ENCODE results near the gene SLC6A7.

Gene SLC6A7

DNA sequence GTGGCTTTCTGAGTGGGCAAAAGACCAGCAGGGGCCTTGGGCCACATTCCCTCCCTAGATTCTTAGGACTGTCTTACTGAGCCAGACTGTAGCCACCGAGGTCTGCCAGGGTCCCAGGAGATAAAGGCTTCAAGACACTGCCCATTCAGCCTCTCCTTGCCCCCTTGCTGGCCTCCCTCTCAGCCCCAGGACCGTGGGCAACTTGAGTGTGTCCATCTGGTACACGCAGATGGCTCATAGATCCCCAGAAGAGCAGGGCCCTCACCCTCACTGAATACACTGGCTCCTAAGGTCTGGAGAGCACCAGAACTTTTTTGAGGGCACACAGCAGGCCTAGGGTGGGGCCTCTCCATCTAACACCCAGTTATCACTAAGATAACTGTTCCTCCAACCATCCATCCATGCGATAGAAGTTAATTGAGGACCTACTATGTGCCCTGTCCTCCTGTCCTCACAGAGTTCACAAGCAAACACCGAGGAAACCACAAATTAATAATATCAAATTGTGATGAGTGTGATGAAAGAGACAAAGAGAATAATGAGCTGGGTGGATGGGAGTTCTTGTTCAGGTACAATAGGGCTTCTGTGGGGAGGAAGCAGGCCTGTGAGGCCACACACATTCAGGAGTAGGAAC lies 29.3 kb upstream of the SLC6A7 start:
- DNase-seq (ENCODE audit: low read depth): no peak
- TF ChIP-seq, protein P1, sequence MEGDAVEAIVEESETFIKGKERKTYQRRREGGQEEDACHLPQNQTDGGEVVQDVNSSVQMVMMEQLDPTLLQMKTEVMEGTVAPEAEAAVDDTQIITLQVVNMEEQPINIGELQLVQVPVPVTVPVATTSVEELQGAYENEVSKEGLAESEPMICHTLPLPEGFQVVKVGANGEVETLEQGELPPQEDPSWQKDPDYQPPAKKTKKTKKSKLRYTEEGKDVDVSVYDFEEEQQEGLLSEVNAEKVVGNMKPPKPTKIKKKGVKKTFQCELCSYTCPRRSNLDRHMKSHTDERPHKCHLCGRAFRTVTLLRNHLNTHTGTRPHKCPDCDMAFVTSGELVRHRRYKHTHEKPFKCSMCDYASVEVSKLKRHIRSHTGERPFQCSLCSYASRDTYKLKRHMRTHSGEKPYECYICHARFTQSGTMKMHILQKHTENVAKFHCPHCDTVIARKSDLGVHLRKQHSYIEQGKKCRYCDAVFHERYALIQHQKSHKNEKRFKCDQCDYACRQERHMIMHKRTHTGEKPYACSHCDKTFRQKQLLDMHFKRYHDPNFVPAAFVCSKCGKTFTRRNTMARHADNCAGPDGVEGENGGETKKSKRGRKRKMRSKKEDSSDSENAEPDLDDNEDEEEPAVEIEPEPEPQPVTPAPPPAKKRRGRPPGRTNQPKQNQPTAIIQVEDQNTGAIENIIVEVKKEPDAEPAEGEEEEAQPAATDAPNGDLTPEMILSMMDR (IDR thresholded peaks at IDR 0.05; ENCODE audit: insufficient read depth, low read depth, low read length, missing control alignments): no peak
- no peak overlapping the region for H3K4me3 ChIP-seq (ENCODE audit: low read length)

DNA sequence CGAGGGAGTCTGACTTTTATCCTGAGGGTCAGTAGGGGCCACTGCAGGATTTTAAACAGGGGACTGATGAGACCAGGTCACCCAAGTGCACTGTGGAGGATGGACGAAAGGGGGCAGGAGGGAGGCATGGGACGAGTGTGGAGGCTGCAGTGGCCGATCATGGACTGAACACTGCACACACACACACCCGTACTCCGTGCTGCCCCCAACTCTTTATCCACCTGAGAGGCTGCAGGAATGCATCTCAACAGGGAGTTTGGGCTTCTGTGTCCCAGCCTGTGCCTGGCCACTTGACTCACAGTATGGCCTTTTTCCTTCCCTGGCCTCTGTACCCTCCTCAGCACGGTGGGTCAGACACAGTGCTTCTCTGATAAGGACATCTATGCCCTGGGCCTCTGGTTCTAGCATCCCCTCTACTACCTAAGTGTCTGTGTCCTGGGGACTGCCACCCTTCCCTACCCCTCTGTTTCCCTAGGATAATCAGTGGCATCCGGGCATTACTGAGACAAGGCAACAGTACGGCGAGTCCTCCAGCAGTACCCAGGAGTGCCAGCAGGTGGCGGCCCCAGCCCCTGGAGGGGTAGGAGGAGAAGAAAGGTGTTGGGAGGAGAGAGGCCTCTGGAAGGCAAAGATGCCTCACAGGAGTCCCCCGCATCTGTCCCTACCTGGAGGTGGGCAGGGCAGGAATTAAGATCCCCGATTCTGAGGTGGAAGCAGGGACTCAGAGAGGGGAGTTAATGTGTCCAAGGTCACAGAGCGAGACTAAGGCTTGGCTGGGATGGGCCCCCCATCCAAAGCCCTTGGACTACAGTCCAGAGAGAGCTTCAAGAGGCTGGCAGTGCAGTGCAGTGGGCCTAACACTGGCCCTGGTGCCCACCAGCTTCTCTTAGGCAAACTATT lies 28.4 kb upstream of the SLC6A7 start:
- TF ChIP-seq, protein P1 (IDR thresholded peaks at IDR 0.05; ENCODE audit: insufficient read depth, low read depth, low read length, missing control alignments): peak; percentile 98
- DNase-seq (ENCODE audit: low read depth): peak; percentile 74
- H3K4me3 ChIP-seq (ENCODE audit: low read length): no peak overlapping the region

DNA sequence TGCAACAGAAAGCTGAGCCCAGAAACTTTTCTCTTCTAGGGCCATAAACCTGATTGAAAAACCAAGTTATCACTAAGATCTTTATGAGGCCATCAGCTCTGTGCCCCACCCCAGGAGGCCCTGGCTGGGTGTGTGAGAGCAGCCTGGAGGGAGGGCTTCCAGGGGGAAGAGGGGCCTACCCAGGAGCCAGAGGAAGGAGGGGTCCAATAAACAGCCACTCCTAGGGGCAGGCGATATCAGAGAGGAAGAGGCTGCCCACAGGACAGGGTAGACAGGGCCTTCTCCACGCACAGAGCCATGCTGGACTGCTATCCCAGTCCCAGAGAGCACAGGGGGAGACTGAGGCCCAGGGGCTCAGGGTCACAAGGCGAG lies 27.7 kb upstream of the SLC6A7 start:
- TF ChIP-seq, protein P1 (IDR thresholded peaks at IDR 0.05; ENCODE audit: insufficient read depth, low read depth, low read length, missing control alignments): no peak
- no peak overlapping the region for H3K4me3 ChIP-seq (ENCODE audit: low read length)
- no peak for DNase-seq (ENCODE audit: low read depth)

DNA sequence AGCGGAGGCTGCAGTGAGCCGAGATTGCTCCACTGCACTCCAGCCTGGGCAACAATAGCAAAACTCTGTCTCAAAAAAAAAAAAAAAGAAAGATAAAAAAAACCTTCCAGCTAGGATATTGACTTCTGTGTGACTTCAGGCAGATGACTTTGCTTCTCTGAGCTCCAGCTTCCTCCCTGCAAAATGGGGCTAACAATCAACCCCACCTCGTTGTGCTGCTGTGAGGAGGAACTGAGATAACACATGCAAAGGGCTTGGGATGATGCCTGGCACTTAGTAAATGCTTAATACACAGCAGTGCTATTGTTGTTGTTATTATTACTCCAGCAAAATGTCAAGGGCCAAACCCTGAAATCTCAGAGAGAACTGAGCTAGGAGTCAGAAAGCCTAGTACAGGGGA lies 26.8 kb upstream of the SLC6A7 start:
- H3K4me3 ChIP-seq (ENCODE audit: low read length): no peak overlapping the region
- TF ChIP-seq, protein P1 (IDR thresholded peaks at IDR 0.05; ENCODE audit: insufficient read depth, low read depth, low read length, missing control alignments): no peak

DNA sequence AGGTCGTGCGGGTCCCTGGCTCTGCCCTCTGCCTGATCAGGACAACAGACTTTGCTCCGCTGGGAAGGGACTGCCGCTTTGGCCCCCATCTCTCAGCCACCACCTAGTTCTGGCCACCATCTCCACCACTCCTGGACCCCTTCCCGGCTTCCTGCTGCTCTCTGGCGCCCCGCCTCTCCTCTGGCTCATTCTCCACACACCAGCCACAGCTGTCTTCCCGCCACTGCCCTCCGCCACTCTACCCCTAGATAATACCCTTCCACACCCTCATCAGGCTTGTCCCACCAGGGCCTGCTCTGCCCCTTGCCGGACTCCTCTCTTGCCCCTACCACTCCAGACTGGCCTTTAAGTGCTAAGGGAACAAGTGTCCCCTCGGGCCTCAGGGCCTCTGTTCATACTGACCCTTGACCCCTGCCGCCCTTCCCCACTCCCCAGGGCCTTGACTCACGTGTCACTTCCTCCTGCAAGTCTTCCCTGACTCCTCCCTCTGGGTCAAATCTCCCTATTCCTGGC lies 26.3 kb upstream of the SLC6A7 start:
- TF ChIP-seq, protein P1 (IDR thresholded peaks at IDR 0.05; ENCODE audit: insufficient read depth, low read depth, low read length, missing control alignments): no peak
- no peak overlapping the region for H3K4me3 ChIP-seq (ENCODE audit: low read length)
- no peak for DNase-seq (ENCODE audit: low read depth)

More for the DNA sequence above, 26.8 kb upstream of the SLC6A7 start:
- DNase-seq (ENCODE audit: low read depth): no peak

DNA sequence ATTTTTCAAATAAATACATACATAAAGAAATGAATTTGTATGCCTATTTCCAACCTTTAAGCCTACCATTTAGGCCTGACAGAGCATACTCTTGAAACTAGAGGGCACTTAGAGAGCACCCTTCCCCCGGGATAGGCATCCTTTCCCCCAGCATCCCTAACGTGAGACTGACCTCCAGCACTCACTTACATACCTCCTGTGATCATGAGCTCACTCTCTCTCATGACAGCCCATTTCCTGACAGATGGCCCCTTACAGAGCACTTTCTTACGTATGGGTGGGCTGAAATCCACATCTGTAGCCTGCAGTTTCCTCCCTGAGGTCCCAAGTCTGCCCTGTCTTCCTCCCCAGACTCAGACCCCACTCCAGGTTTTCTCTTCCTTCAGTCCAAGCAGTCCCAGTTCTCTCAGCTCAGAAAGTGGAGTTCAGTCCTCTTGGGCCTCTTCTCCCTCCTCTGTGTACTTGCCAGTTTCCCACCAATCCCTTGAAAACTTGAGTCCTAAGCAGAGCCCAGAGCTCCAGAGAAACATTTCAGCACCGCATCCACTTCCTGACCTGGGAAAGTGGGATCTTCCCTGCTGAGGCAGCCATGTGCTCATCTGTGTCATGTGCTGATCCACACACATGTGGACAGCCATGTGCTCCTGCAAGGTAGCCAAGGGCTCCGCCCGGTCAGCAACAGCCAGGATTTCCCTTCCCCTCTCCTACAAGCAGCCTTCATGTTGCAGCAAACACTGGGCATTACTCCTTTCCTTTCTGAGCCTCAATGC lies 25.5 kb upstream of the SLC6A7 start:
- TF ChIP-seq, protein P1 (IDR thresholded peaks at IDR 0.05; ENCODE audit: insufficient read depth, low read depth, low read length, missing control alignments): no peak
- DNase-seq (ENCODE audit: low read depth): no peak

More for the DNA sequence above, 25.5 kb upstream of the SLC6A7 start:
- H3K4me3 ChIP-seq (ENCODE audit: low read length): no peak overlapping the region

Data from epithelial cell of esophagus (primary cell).